ENCODE data around the gene GOLT1A. TPM values are rescaled to one million over a fixed set of nuclear protein-coding genes. Genes with fewer than 3 reads are reported as not detected.

Gene GOLT1A
- total and polyA plus RNA-seq, 2 of the 8 experiments (the other 6 are each of a cell fraction or from before 2014, with no cell fraction given): 7.5 to 8.5 TPM

- no peak for DNase-seq (ENCODE audit: low read depth in 1 of 2, low spot score in 2 of 2)
- Histone ChIP-seq H3K27ac (ENCODE audit: low read depth, low read length) (no peak overlapping the region), H2BK12ac (ENCODE audit: low read depth, low read length) (no peak overlapping the region), H3K36me3 (ENCODE audit: control insufficient read depth in 2 of 4, insufficient read depth in 4 of 4, low read length in 3 of 4) (no peaks in the 10 kb centered on the region; a peak in 1 of 8 replicates), H2BK15ac (ENCODE audit: low read length) (no peak overlapping the region), H4K5ac (ENCODE audit: insufficient read length, low read depth, low read length) (no peak overlapping the region), H4K91ac (replicated peaks; ENCODE audit: insufficient read length, low read length) (no peak overlapping the region), H3K79me2 (ENCODE audit: control insufficient read depth in 1 of 2, insufficient read depth in 2 of 2, low read length in 2 of 2) (no peaks in the 10 kb centered on the region), H4K8ac (ENCODE audit: extremely low read depth, insufficient read depth, low read length) (no peak overlapping the region), H3K23me2 (ENCODE audit: low read depth, low read length) (no peaks in the 10 kb centered on the region), H3K23ac (ENCODE audit: insufficient read length) (no peak overlapping the region), H3K56ac (replicated peaks; ENCODE audit: insufficient read length, low read depth, low read length) (no peak overlapping the region), H3K4ac (replicated peaks; ENCODE audit: insufficient read length, low read depth, low read length) (no peak overlapping the region), H3K9ac (replicated peaks in 1 of 4; ENCODE audit: extremely low read depth in 1 of 4, low read depth in 3 of 4, low read length in 3 of 4) (no peak overlapping the region), H3K18ac (ENCODE audit: extremely low read depth, low read length) (no peak overlapping the region), H3K4me3 (ENCODE audit: extremely low read depth in 1 of 4, insufficient read depth in 2 of 4, low read depth in 3 of 4, low read length in 4 of 4) (no peak overlapping the region), H4K20me1 (replicated peaks in 1 of 2; ENCODE audit: control insufficient read depth in 1 of 2, insufficient read depth in 2 of 2, low read length in 2 of 2) (no peaks in the 10 kb centered on the region), H2AK5ac (ENCODE audit: low read depth, low read length) (no peak overlapping the region), H3K4me2 (ENCODE audit: insufficient read depth in 1 of 2, low read depth in 2 of 2, low read length in 2 of 2) (no peak overlapping the region), H2BK20ac (ENCODE audit: low read length) (no peak overlapping the region), H3K9me3 (ENCODE audit: insufficient read depth in 2 of 2, low read depth in 1 of 2, low read length in 1 of 2) (peaks cover 7 to 11% of the 10 kb centered on the region in 2 experiments), H2BK120ac (replicated peaks; ENCODE audit: low read depth, low read length) (no peak overlapping the region), H3K79me1 (ENCODE audit: low read depth, low read length) (no peaks in the 10 kb centered on the region), H2BK5ac (ENCODE audit: low read depth, low read length) (no peak overlapping the region), H3K27me3 (replicated peaks in 1 of 4; ENCODE audit: control insufficient read depth in 3 of 4, extremely low read depth in 1 of 4, insufficient read depth in 3 of 4, low read length in 3 of 4) (0 out of 7 replicates have a peak, but pooled peaks cover 0 to 2% (median under 1%) of the 10 kb centered on the region in 4 experiments), H3K4me1 (replicated peaks in 1 of 4; ENCODE audit: control insufficient read depth in 3 of 4, insufficient read depth in 4 of 4, low read length in 3 of 4) (no peaks in the 10 kb centered on the region), H3K14ac (ENCODE audit: insufficient read length) (no peak overlapping the region), H2AFZ (ENCODE audit: low read length) (no peak overlapping the region)
- WGBS, 2 experiments (ENCODE audit: extremely low coverage in 1 of 2, insufficient coverage in 1 of 2, insufficient read length in 1 of 2, insufficient replicate concordance in 2 of 2, low coverage in 1 of 2, low lambda C conversion rate in 2 of 2, missing lambda C conversion rate in 1 of 2): 90 to 100% methylated on average over 1 to 3 of the region's 3 CpGs
- POLR2A ChIA-PET (ENCODE audit: partially characterized antibody): no interaction called here
- TF ChIP-seq BRCA1 (IDR thresholded peaks at IDR 0.05; ENCODE audit: low read depth, low read length) (no peak), SRF (IDR thresholded peaks at IDR 0.05; ENCODE audit: low read depth, low read length) (no peak), POU5F1 (IDR thresholded peaks at IDR 0.05; ENCODE audit: low read depth, low read length) (no peak), GABPA (IDR thresholded peaks at IDR 0.05; ENCODE audit: borderline replicate concordance, insufficient read depth, low read length) (no peak), BACH1 (IDR thresholded peaks at IDR 0.05; ENCODE audit: low read length) (no peak)
- CTCF ChIA-PET (ENCODE audit: partially characterized antibody): interaction anchor here (1.0 to 10.6 kb wide), 10 partner anchors 14 to 224 kb away, joined by 3 to 106 read pairs (median 6); no protein-coding TSS in a partner anchor
- no peak for FAIRE-seq
These were observed 38.8 kb downstream of the GOLT1A start for GRCh38 chr1:204174958-204175357.
